ENCODE results near the gene PER3. TPM values are rescaled to one million over a fixed set of nuclear protein-coding genes. Genes with fewer than 3 reads are reported as not detected.

Gene PER3
- total and polyA plus RNA-seq, 2 donors (not counting 1 experiment from before 2014, with no cell fraction given): 2.4 to 5.8 TPM

- H3K9me3 ChIP-seq (ENCODE audit: control extremely low read depth in 1 of 3, control insufficient read depth in 2 of 3, insufficient read depth in 1 of 3, low read length in 2 of 3): no peaks in the 10 kb centered on the region
- peak overlapping the region; percentile 70 to 78 (median 76) for H3K4me3 ChIP-seq (ENCODE audit: control extremely low read depth in 1 of 5, extremely low read depth in 1 of 5, insufficient read depth in 1 of 5, low read depth in 2 of 5, low read length in 4 of 5)
- H3K4me1 ChIP-seq (ENCODE audit: control insufficient read depth in 2 of 2, insufficient read depth in 2 of 2, low read length in 2 of 2): peaks cover 12 to 15% of the 10 kb centered on the region in 2 donors
- Mint-ChIP-seq H3K27ac (peak overlapping the region; percentile 88), H3K9me3 (ENCODE audit: insufficient read depth) (no peaks in the 10 kb centered on the region), H3K4me3 (peak overlapping the region; percentile 89), H3K4me1 (peaks cover 28% of the 10 kb centered on the region), H3K27me3 (no peaks in the 10 kb centered on the region)
- peaks cover 2 to 13% of the 10 kb centered on the region in 2 experiments for H3K36me3 ChIP-seq (replicated peaks in 1 of 2; ENCODE audit: control extremely low read depth in 1 of 2, control insufficient read depth in 1 of 2, extremely low read depth in 1 of 2, insufficient read depth in 2 of 2, low read length in 1 of 2)
- POLR2A ChIA-PET: interaction anchor here (1.4 kb wide), 1 partner anchor 13 kb away, joined by 5 read pairs; the partner anchor contains the start of gene PER3
- WGBS (ENCODE audit: insufficient coverage): 2% methylated on average over 6 of the region's 6 CpGs
- peaks cover 17% of the 10 kb centered on the region for H3K79me2 ChIP-seq (ENCODE audit: control insufficient read depth, insufficient read depth, low read length)
- H2AFZ ChIP-seq (ENCODE audit: insufficient read depth, low read depth, low read length, poor library complexity, severe bottlenecking): peak overlapping the region; percentile 87
- intact Hi-C loops (cut with micrococcal nuclease): loop anchor here (2.0 to 10.0 kb wide), 3 partner anchors 66 to 1044 kb away; partner anchors contain the start of genes PARK7 and RERE
- H4K20me1 ChIP-seq (ENCODE audit: control insufficient read depth, insufficient read depth, low read length, poor library complexity, severe bottlenecking): peaks cover 7% of the 10 kb centered on the region
- H3K4me2 ChIP-seq (replicated peaks; ENCODE audit: low read depth, low read length, poor library complexity, severe bottlenecking): peak overlapping the region; percentile 97
- TF ChIP-seq CTCF (IDR thresholded peaks at IDR 0.05) (no peak), EZH2 (IDR thresholded peaks at IDR 0.05; ENCODE audit: borderline replicate concordance, insufficient read depth, low read depth, low read length, poor library complexity, severe bottlenecking) (no peak)
- H3K9ac ChIP-seq (ENCODE audit: low read length): peak overlapping the region; percentile 87
- ATAC-seq (ENCODE audit: low read depth): peak; percentile 10
- H3K27me3 ChIP-seq (replicated peaks in 1 of 4; ENCODE audit: control extremely low read depth in 1 of 4, control insufficient read depth in 3 of 4, insufficient read depth in 4 of 4, low read length in 3 of 4): no peaks in the 10 kb centered on the region
- DNase-seq: no peak
- CTCF ChIA-PET: no interaction called here
- H3K27ac ChIP-seq (ENCODE audit: low read length in 2 of 2): peak overlapping the region; percentile 17 to 59
Observed at GRCh38 chr1:7770669-7770996, 13.5 kb upstream of the PER3 start.

GRCh38 chr1:7770997-7771822, 12.9 kb upstream of the PER3 start, which contains the start of gene VAMP3:
VAMP3 (plus strand) TSS chr1:7771296; CDS start chr1:7771384, 88 bp downstream.
- H4K20me1 ChIP-seq (ENCODE audit: control insufficient read depth, insufficient read depth, low read length, poor library complexity, severe bottlenecking): peaks cover 12% of the 10 kb centered on the region
- H3K9me3 Mint-ChIP-seq (ENCODE audit: insufficient read depth): no peaks in the 10 kb centered on the region
- H3K4me1 ChIP-seq (ENCODE audit: control insufficient read depth in 2 of 2, insufficient read depth in 2 of 2, low read length in 2 of 2): peaks cover 12 to 15% of the 10 kb centered on the region in 2 donors
- no peaks in the 10 kb centered on the region for H3K9me3 ChIP-seq (ENCODE audit: control extremely low read depth in 1 of 3, control insufficient read depth in 2 of 3, insufficient read depth in 1 of 3, low read length in 2 of 3)
- peak within 1 kb of the TSS; percentile 59 to 86 for H3K27ac ChIP-seq (ENCODE audit: low read length in 2 of 2)
- under 1% methylated on average over 94 of the region's 97 CpGs for WGBS (ENCODE audit: insufficient coverage)
- peaks cover 4 to 13% of the 10 kb centered on the region in 2 experiments for H3K36me3 ChIP-seq (replicated peaks in 1 of 2; ENCODE audit: control extremely low read depth in 1 of 2, control insufficient read depth in 1 of 2, extremely low read depth in 1 of 2, insufficient read depth in 2 of 2, low read length in 1 of 2)
- H3K9ac ChIP-seq (ENCODE audit: low read length): peak within 1 kb of the TSS; percentile 87
- peak; percentile 86 for DNase-seq
- H3K79me2 ChIP-seq (ENCODE audit: control insufficient read depth, insufficient read depth, low read length): peaks cover 18% of the 10 kb centered on the region
- peak within 1 kb of the TSS; percentile 70 to 86 (median 77) for H3K4me3 ChIP-seq (ENCODE audit: control extremely low read depth in 1 of 5, extremely low read depth in 1 of 5, insufficient read depth in 1 of 5, low read depth in 2 of 5, low read length in 4 of 5)
- H3K4me2 ChIP-seq (replicated peaks; ENCODE audit: low read depth, low read length, poor library complexity, severe bottlenecking): peak within 1 kb of the TSS; percentile 97
- no peaks in the 10 kb centered on the region for H3K27me3 Mint-ChIP-seq
- peaks cover 28% of the 10 kb centered on the region for H3K4me1 Mint-ChIP-seq
- peak within 1 kb of the TSS; percentile 89 for H3K4me3 Mint-ChIP-seq
- no peaks in the 10 kb centered on the region for H3K27me3 ChIP-seq (replicated peaks in 1 of 4; ENCODE audit: control extremely low read depth in 1 of 4, control insufficient read depth in 3 of 4, insufficient read depth in 4 of 4, low read length in 3 of 4)
- intact Hi-C loops (cut with micrococcal nuclease): loop anchor here (1.0 to 10.0 kb wide), 4 partner anchors 12 to 1044 kb away; partner anchors contain the start of genes PARK7 and RERE
- ATAC-seq (ENCODE audit: low read depth): peak; percentile 96
- H3K27ac Mint-ChIP-seq: peak within 1 kb of the TSS; percentile 88
- no peak for TF ChIP-seq EZH2 (IDR thresholded peaks at IDR 0.05; ENCODE audit: borderline replicate concordance, insufficient read depth, low read depth, low read length, poor library complexity, severe bottlenecking)
- no peak for TF ChIP-seq CTCF (IDR thresholded peaks at IDR 0.05)
- ChIA-PET CTCF (interaction anchor here (1.4 kb wide), 1 partner anchor 102 kb away, joined by 6 read pairs; no protein-coding TSS in a partner anchor), POLR2A (interaction anchor here (1.4 kb wide), 1 partner anchor 12 kb away, joined by 5 read pairs; the partner anchor contains the start of gene PER3)
- H2AFZ ChIP-seq (ENCODE audit: insufficient read depth, low read depth, low read length, poor library complexity, severe bottlenecking): peak within 1 kb of the TSS; percentile 87
